GM23248 (cell line): ENCODE measurements around the gene NAALADL2. TPM values are rescaled to one million over a fixed set of nuclear protein-coding genes. Genes with fewer than 3 reads are reported as not detected.

Experiments used
- DNase-seq: peaks from one replicate; pipeline ENCODE4 v3.0.0-alpha.2; 2015
- H2AFZ ChIP-seq: fragments of 200-600 bp; sonication (generic); 2 replicates; pipeline ENCODE4 v1.6.1; 2016; ENCODE audit warnings: antibody characterized with exemption
- H3F3A ChIP-seq: fragments of 200-600 bp; sonication (generic); 2 replicates; pipeline ENCODE4 v1.6.1; 2016; ENCODE audit warnings: mild to moderate bottlenecking, antibody characterized with exemption, mixed run types; ENCODE audit not compliant: insufficient read depth
- H3K27ac ChIP-seq: fragments of 200-600 bp; sonication (generic); 2 replicates; pipeline ENCODE4 v1.5.1; 2016; ENCODE audit warnings: mild to moderate bottlenecking
- H3K27me3 ChIP-seq: fragments of 200-600 bp; sonication (generic); replicated peaks from 2 replicates; pipeline ENCODE4 v1.6.1; 2016; ENCODE audit warnings: mild to moderate bottlenecking; ENCODE audit not compliant: insufficient read depth
- H3K36me3 ChIP-seq: fragments of 200-600 bp; sonication (generic); 2 replicates; pipeline ENCODE4 v1.6.1; 2016; ENCODE audit warnings: low read depth, mild to moderate bottlenecking
- H3K4me1 ChIP-seq: fragments of 200-600 bp; sonication (generic); 2 replicates; pipeline ENCODE4 v1.6.1; 2016; ENCODE audit warnings: mild to moderate bottlenecking; ENCODE audit not compliant: insufficient read depth
- H3K4me2 ChIP-seq: fragments of 200-600 bp; sonication (generic); one replicate; pipeline ENCODE4 v1.6.1; 2016; ENCODE audit warnings: mild to moderate bottlenecking; ENCODE audit not compliant: unreplicated experiment
- H3K4me3 ChIP-seq: fragments of 200-600 bp; sonication (generic); 2 replicates; pipeline ENCODE4 v1.5.1; 2016; ENCODE audit warnings: mild to moderate bottlenecking
- H3K79me2 ChIP-seq: fragments of 200-600 bp; sonication (generic); 2 replicates; pipeline ENCODE4 v1.6.1; 2016; ENCODE audit warnings: mild to moderate bottlenecking; ENCODE audit not compliant: insufficient read depth
- H3K9ac ChIP-seq: fragments of 200-600 bp; sonication (generic); 2 replicates; pipeline ENCODE4 v1.6.1; 2016; ENCODE audit warnings: mild to moderate bottlenecking
- H3K9me2 ChIP-seq: fragments of 200-600 bp; sonication (generic); 2 replicates; pipeline ENCODE4 v1.6.1; 2016; ENCODE audit warnings: mixed run types, mild to moderate bottlenecking, moderate library complexity; ENCODE audit not compliant: insufficient read depth
- H3K9me3 ChIP-seq: fragments of 200-600 bp; sonication (generic); one replicate; pipeline ENCODE4 v1.6.1; 2017; ENCODE audit warnings: low read depth
- H4K20me1 ChIP-seq: fragments of 200-600 bp; sonication (generic); 2 replicates; pipeline ENCODE4 v1.6.0; 2016; ENCODE audit not compliant: insufficient read depth
- EZH2 ChIP-seq: fragments of 200-600 bp; sonication (generic); IDR thresholded peaks from 2 replicates; pipeline ENCODE4 v1.6.1; 2018; ENCODE audit warnings: antibody characterized with exemption, mild to moderate bottlenecking; ENCODE audit not compliant: insufficient read depth, poor library complexity, severe bottlenecking
- EZH2phosphoT487 ChIP-seq: fragments of 200-600 bp; sonication (generic); IDR thresholded peaks from 2 replicates; pipeline ENCODE4 v1.6.1; 2018; ENCODE audit warnings: antibody characterized with exemption, moderate library complexity, mild to moderate bottlenecking, low read depth; ENCODE audit not compliant: insufficient read depth
- WGBS, 2 experiments: methylation state at CpG; one replicate each; pipeline ENCODE4 v1.1.6; 2015 to 2017; ENCODE audit warnings: low lambda C conversion rate in 2 of 2, low coverage in 1 of 2; ENCODE audit errors: missing lambda C conversion rate in 2 of 2; 5-methylcytosine and 5-hydroxymethylcytosine counted together
- in situ Hi-C: fragments of 300-500 bp; cut with MboI; formaldehyde crosslinking; loops from 2 replicates; pipeline ENCODE4 v1.15.0; 2020
- polyA plus RNA-seq: library from polyadenylated mRNA; unstranded; fragments of >200 nt; fragmentation: Nextera tagmentation; extraction: Ambion mirVana; gene quantifications from 2 replicates; pipeline ENCODE4 v1.2.1, GENCODE V29; 2016
- total RNA-seq: library from RNA; depleted of rRNA; stranded (reverse); fragments of >200 nt; shearing (Covaris generic); gene quantifications from 2 replicates; pipeline ENCODE4 v1.2.3, GENCODE V29; 2014

NAALADL2 gene
- total and polyA plus RNA-seq, 2 experiments from 2014 or later, result 20.5 to 81.0 TPM

DNA sequence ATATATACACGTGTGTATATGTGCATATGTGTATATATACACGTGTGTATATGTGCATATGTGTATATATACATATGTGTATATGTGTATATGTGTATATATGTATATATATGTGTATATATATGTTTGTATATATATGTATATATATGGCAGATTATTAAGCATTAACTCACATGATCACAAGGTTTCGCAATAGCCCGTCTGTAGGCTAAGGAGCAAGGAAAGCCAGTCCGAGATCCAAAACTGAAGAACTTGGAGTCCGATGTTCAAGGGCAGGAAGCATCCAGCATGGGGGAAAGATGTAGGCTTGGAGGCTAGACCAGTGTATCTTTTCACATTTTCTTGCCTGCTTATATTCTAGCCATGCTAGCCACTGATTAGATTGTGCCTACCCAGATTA, 23.7 kb downstream of the NAALADL2 start:
- H3K79me2 ChIP-seq, result no peaks in the 10 kb centered on the region
- WGBS, 2 experiments, result 78 to 83% methylated on average over 6 of the region's 6 CpGs
- H3K9ac ChIP-seq, result no peak overlapping the region
- no peaks in the 10 kb centered on the region for H3K9me2 ChIP-seq
- H3K4me1 ChIP-seq, result no peaks in the 10 kb centered on the region
- in situ Hi-C loops, result no loop called here
- H3K27ac ChIP-seq, result no peak overlapping the region
- H3K27me3 ChIP-seq, result no peaks in the 10 kb centered on the region
- TF ChIP-seq EZH2 (no peak), EZH2phosphoT487 (no peak)
- H3K4me2 ChIP-seq, result no peak overlapping the region
- H3F3A ChIP-seq, result no peaks in the 10 kb centered on the region
- no peak overlapping the region for H3K4me3 ChIP-seq
- H2AFZ ChIP-seq, result no peak overlapping the region
- no peak for DNase-seq
- H3K9me3 ChIP-seq, result no peaks in the 10 kb centered on the region
- no peaks in the 10 kb centered on the region for H3K36me3 ChIP-seq
- H4K20me1 ChIP-seq, result no peaks in the 10 kb centered on the region

DNA sequence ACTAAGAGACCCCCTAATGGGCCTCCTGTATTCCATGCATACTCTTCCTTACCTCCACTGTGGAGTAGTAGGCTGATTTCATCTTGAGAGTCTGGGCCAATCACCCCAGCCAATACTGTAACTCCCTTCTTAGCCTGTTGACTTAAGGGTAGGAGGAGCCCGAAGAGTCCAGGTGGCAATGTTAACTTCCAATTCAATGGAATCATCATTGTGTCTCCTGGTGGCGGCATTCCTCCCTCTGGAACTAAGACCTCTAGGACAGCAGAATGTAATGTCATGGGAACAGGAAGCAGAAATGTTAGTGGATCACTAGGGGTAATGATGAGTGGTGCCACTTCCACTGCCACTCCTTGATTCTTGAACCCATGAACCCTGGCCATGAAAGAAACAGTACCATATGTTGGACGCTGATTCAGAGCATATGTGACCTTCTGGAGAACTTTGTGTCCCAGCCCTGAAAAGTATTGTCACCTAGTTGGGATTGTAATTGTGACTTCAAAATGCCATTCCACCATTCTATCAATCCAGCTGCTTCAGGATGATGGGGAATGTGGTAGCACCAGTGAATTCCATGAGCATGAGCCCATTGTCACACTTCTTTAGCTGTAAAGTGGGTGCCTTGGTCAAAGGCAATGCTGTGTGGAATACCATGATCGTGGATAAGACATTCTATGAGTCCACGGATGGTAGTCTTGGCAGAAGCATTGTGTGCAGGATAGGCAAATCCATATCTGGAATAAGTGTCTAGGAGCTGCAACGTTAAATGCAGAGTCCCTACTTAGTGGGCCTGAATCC, 24.9 kb downstream of the NAALADL2 start:
- Histone ChIP-seq H2AFZ (no peak overlapping the region), H3K4me2 (no peak overlapping the region), H3K79me2 (no peaks in the 10 kb centered on the region), H3F3A (no peaks in the 10 kb centered on the region), H3K27me3 (no peaks in the 10 kb centered on the region), H3K36me3 (no peaks in the 10 kb centered on the region), H3K9me3 (no peaks in the 10 kb centered on the region), H3K4me1 (no peaks in the 10 kb centered on the region), H3K27ac (no peak overlapping the region), H3K4me3 (no peak overlapping the region), H3K9ac (no peak overlapping the region), H3K9me2 (no peaks in the 10 kb centered on the region), H4K20me1 (no peaks in the 10 kb centered on the region)
- TF ChIP-seq EZH2phosphoT487, result no peak
- no peak for TF ChIP-seq EZH2
- 91 to 92% methylated on average over 6 of the region's 6 CpGs for WGBS, 2 experiments
- DNase-seq, result no peak
- in situ Hi-C loops, result no loop called here

DNA sequence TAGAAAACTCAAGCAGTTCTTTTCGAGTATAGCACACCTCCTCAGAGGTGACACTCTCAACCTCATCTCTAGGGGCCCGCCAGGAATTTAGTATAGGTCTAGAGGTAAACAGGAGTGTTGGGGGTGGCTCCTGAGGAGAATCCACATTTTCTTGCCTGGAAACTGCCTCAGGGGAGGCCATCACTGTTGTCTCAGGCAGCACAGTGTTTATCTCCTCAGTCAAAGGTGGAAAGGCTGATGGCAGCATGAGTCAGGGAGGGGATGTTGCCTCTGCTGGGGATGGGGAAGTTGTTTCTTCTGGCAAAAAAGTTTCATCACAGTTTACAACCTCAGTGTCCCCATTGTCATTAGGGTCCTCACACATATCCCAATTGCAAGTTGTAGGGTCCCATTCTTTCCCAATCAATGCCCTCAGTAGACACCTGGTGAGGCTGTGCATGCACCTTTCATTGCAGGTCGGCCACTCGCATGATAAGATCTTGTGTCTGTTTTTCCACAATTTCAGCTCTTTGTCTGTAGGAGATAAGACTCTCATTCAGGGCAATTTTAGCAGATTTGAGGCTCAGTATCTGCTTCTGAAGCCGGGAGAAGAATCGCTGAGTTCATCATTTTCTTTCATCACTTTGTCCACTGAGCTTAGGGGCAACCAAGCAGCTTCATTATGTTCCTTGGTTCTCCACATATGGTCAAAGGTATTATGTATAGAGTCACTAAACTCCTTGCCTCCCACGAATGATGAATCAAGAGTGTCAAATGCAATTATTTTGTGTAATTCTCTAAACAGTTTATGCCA, 25.8 kb downstream of the NAALADL2 start:
- H3F3A ChIP-seq, result no peaks in the 10 kb centered on the region
- H3K4me1 ChIP-seq, result no peaks in the 10 kb centered on the region
- H3K4me2 ChIP-seq, result no peak overlapping the region
- no peak for DNase-seq
- no peak overlapping the region for H3K27ac ChIP-seq
- WGBS, 2 experiments, result 86 to 93% methylated on average over 7 of the region's 7 CpGs
- H3K79me2 ChIP-seq, result no peaks in the 10 kb centered on the region
- H3K9me2 ChIP-seq, result no peaks in the 10 kb centered on the region
- no peak overlapping the region for H3K4me3 ChIP-seq
- H3K9ac ChIP-seq, result no peak overlapping the region
- no peaks in the 10 kb centered on the region for H3K27me3 ChIP-seq
- no peak for TF ChIP-seq EZH2phosphoT487
- TF ChIP-seq EZH2, result no peak
- in situ Hi-C loops, result no loop called here
- no peaks in the 10 kb centered on the region for H3K9me3 ChIP-seq
- H4K20me1 ChIP-seq, result no peaks in the 10 kb centered on the region
- no peaks in the 10 kb centered on the region for H3K36me3 ChIP-seq
- no peak overlapping the region for H2AFZ ChIP-seq

DNA sequence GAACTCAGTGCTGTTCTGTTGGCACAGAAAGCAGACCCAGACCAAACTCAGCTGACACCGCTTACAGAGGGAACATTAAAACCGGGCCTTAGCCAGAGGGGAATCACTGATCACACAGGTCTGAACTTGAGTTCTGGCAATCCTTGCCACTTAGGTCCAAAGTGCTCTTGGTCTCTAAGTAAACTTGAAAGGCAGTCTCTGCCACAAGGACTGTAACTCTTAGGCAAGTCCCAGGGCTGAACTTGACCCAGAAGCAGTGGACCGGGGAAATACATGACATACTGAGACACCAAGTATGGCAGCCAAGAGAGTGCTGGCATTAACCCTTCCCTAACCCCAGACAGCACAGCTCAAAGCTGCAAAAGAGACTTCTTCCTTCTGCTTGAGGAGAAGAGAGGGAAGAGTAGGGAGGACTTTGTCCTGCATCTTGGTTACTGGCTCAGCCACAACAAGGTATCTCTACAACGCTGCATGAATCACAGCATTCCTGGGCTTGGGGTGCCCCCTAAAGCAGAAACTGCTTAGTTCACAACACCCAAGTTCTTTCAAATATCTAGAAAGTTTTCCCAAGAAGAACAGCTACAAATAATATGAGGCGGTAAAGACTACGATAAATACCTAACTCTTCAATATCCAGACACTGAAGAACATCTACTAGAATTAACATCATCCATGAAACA, 32.5 kb downstream of the NAALADL2 start:
- H3F3A ChIP-seq, result no peaks in the 10 kb centered on the region
- no peaks in the 10 kb centered on the region for H3K9me2 ChIP-seq
- H3K27me3 ChIP-seq, result no peaks in the 10 kb centered on the region
- WGBS, 2 experiments, result 90 to 95% methylated on average over 6 of the region's 6 CpGs
- no peak overlapping the region for H3K9ac ChIP-seq
- no peaks in the 10 kb centered on the region for H3K36me3 ChIP-seq
- TF ChIP-seq EZH2phosphoT487 (no peak), EZH2 (no peak)
- H3K4me3 ChIP-seq, result no peak overlapping the region
- H3K79me2 ChIP-seq, result no peaks in the 10 kb centered on the region
- no peaks in the 10 kb centered on the region for H3K4me1 ChIP-seq
- no peak for DNase-seq
- H3K27ac ChIP-seq, result no peak overlapping the region
- H3K4me2 ChIP-seq, result no peak overlapping the region
- in situ Hi-C loops, result no loop called here
- H2AFZ ChIP-seq, result no peak overlapping the region
- no peaks in the 10 kb centered on the region for H4K20me1 ChIP-seq
- no peaks in the 10 kb centered on the region for H3K9me3 ChIP-seq
